ENCODE results near the gene GTPBP4.
"Not testable (repeated sequence)": the region's sequence is repeated elsewhere in the genome, so short reads cannot be mapped to it uniquely, and the experiment has no call there.

The GTPBP4 gene

GRCh38 chr10:1006573-1006972 is 18.3 kb downstream of the GTPBP4 start (continued):
- TF ChIP-seq TSHZ2 (CRISPR knock-in tag; IDR thresholded peaks at IDR 0.05), result no peak
- TF ChIP-seq TCF4 (CRISPR knock-in tag; IDR thresholded peaks at IDR 0.05; ENCODE audit: borderline replicate concordance), result no peak
- TF ChIP-seq ZC3H10 (CRISPR knock-in tag; IDR thresholded peaks at IDR 0.05), result no peak
- TF ChIP-seq GLIS3 (CRISPR knock-in tag; IDR thresholded peaks at IDR 0.05), result no peak
- no peak for TF ChIP-seq ISL1 (CRISPR knock-in tag; IDR thresholded peaks at IDR 0.05)
- TF ChIP-seq RARB (CRISPR knock-in tag; IDR thresholded peaks at IDR 0.05), result no peak

GRCh38 chr10:1007583-1007982 is 19.3 kb downstream of the GTPBP4 start:
- no peak for ATAC-seq

GRCh38 chr10:1009071-1009494 is 20.8 kb downstream of the GTPBP4 start:
- ATAC-seq, result peak; percentile 14; the same call in 1 of the 3 replicates

More at GRCh38 chr10:1007583-1007982, 19.3 kb downstream of the GTPBP4 start:
- TF ChIP-seq ISL1 (CRISPR knock-in tag; IDR thresholded peaks at IDR 0.05) (no peak), ZC3H10 (CRISPR knock-in tag; IDR thresholded peaks at IDR 0.05) (no peak), TOX (CRISPR knock-in tag; IDR thresholded peaks at IDR 0.05; ENCODE audit: borderline replicate concordance) (no peak)

GRCh38 chr10:1009947-1010346 is 21.7 kb downstream of the GTPBP4 start:
- not testable (repeated sequence) for ATAC-seq

More at GRCh38 chr10:1009071-1009494, 20.8 kb downstream of the GTPBP4 start:
- no peak for TF ChIP-seq PPARA (CRISPR knock-in tag; IDR thresholded peaks at IDR 0.05; ENCODE audit: borderline replicate concordance)
- peak; percentile 90 for TF ChIP-seq TCF4 (CRISPR knock-in tag; IDR thresholded peaks at IDR 0.05; ENCODE audit: borderline replicate concordance)
- TF ChIP-seq ESRRG (CRISPR knock-in tag; IDR thresholded peaks at IDR 0.05), result no peak
- TF ChIP-seq POU6F1 (CRISPR knock-in tag; IDR thresholded peaks at IDR 0.05; ENCODE audit: borderline replicate concordance, low read depth), result no peak
- 0 out of 2 replicates have a peak, but pooled peaks have one; percentile 13 for TF ChIP-seq CSRNP3 (CRISPR knock-in tag; IDR thresholded peaks at IDR 0.05)
- TF ChIP-seq ZNF565 (CRISPR knock-in tag; conservative IDR thresholded peaks at IDR 0.05; ENCODE audit: low read depth), result no peak
- TF ChIP-seq SNAI2 (CRISPR knock-in tag; IDR thresholded peaks at IDR 0.05), result no peak
- TF ChIP-seq TSHZ2 (CRISPR knock-in tag; IDR thresholded peaks at IDR 0.05), result peak; percentile 81
- no peak for TF ChIP-seq ZNF8 (CRISPR knock-in tag; IDR thresholded peaks at IDR 0.05)
- TF ChIP-seq PATZ1 (CRISPR knock-in tag; IDR thresholded peaks at IDR 0.05; ENCODE audit: borderline replicate concordance), result no peak

All from SK-N-SH treated with all-trans-retinoic acid at 6 μM for 48 hours (cell line).